Naive thymus-derived CD4-positive, alpha-beta T cell (primary cell): ENCODE data around the gene OR52H1. TPM values are rescaled to one million over a fixed set of nuclear protein-coding genes. Genes with fewer than 3 reads are reported as not detected.

Experiments
- polyA plus RNA-seq, 2 donors: library from polyadenylated mRNA; unstranded; fragments of 300-500 nt; fragmentation: Illumina TruSeq; gene quantifications; one replicate each; pipeline ENCODE4 v1.2.3, GENCODE V29; 2021
- total RNA-seq, 6 experiments: library from RNA in 5 of 6; stranded (reverse) in 5 of 6; gene quantifications; 1 replicate in 5 of 6; 2 replicates in 1 of 6; pipeline ENCODE4 v1.2.3 and lab custom pipeline; 2021 to 2026

The OR52H1 gene
- total and polyA plus RNA-seq, 7 experiments from 2014 or later = 0.32 to 0.49 (median 0.48) TPM; not detected in 4

Other genes starting within 250 kb of the OR52H1 start
- not detected for gene OR51B4, start 246.6 kb downstream of the OR52H1 start, total RNA-seq
- not detected for gene OR51B4, start 246.6 kb downstream of the OR52H1 start, polyA plus RNA-seq
- not detected for gene OR51B2, start 224.2 kb downstream of the OR52H1 start, total RNA-seq
- gene OR51B2, start 224.2 kb downstream of the OR52H1 start, polyA plus RNA-seq = not detected
- under 1 TPM in 1 of 5 experiments, not detected in 4; 0.48 TPM for gene OR51B5, start 205.0 kb downstream of the OR52H1 start, total RNA-seq
- not detected for gene OR51B5, start 205.0 kb downstream of the OR52H1 start, polyA plus RNA-seq
- not detected for gene OR51B6, start 197.0 kb downstream of the OR52H1 start, total RNA-seq
- gene OR51B6, start 197.0 kb downstream of the OR52H1 start, polyA plus RNA-seq = not detected
- not detected for gene OR51M1, start 164.7 kb downstream of the OR52H1 start, total RNA-seq
- not detected for gene OR51M1, start 164.7 kb downstream of the OR52H1 start, polyA plus RNA-seq
- gene OR51Q1, start 126.4 kb downstream of the OR52H1 start, total RNA-seq = not detected
- not detected for gene OR51Q1, start 126.4 kb downstream of the OR52H1 start, polyA plus RNA-seq
- not detected for gene OR51I1, start 107.0 kb downstream of the OR52H1 start, total RNA-seq
- not detected for gene OR51I1, start 107.0 kb downstream of the OR52H1 start, polyA plus RNA-seq
- gene OR51I2, start 99.2 kb downstream of the OR52H1 start, total RNA-seq = not detected
- not detected for gene OR51I2, start 99.2 kb downstream of the OR52H1 start, polyA plus RNA-seq
- gene OR52D1, start 59.9 kb downstream of the OR52H1 start, total RNA-seq = not detected
- gene OR52D1, start 59.9 kb downstream of the OR52H1 start, polyA plus RNA-seq = not detected
- under 1 TPM in 3 of 5 experiments, not detected in 2; 0.32 to 0.57 (median 0.49) TPM for gene UBQLN3, start 38.6 kb downstream of the OR52H1 start, total RNA-seq
- gene UBQLN3, start 38.6 kb downstream of the OR52H1 start, polyA plus RNA-seq = not detected
- under 1 TPM; 0.53 to 0.73 (median 0.60) TPM for gene UBQLNL, start 31.8 kb downstream of the OR52H1 start, total RNA-seq
- gene UBQLNL, start 31.8 kb downstream of the OR52H1 start, polyA plus RNA-seq = under 1 TPM in 1 of 2 donors, not detected in 1; 0.10 TPM
- gene OR52B6, start 32.3 kb upstream of the OR52H1 start, total RNA-seq = not detected
- not detected for gene OR52B6, start 32.3 kb upstream of the OR52H1 start, polyA plus RNA-seq
- under 1 TPM in 1 of 5 experiments, not detected in 4; 0.36 TPM for gene TRIM6, start 48.1 kb upstream of the OR52H1 start, total RNA-seq
- not detected for gene TRIM6, start 48.1 kb upstream of the OR52H1 start, polyA plus RNA-seq
- 10 to 100 TPM in 4 of 5 experiments, 1 to 10 TPM in 1; 5.8 to 14.2 (median 10.8) TPM for gene TRIM34, start 76.5 kb upstream of the OR52H1 start, total RNA-seq
- 10 to 100 TPM; 10.8 to 12.6 TPM for gene TRIM34, start 76.5 kb upstream of the OR52H1 start, polyA plus RNA-seq
- 10 to 100 TPM; 16.9 to 36.8 (median 26.2) TPM for gene TRIM5, start 136.5 kb upstream of the OR52H1 start, total RNA-seq
- 10 to 100 TPM; 10.3 to 10.5 TPM for gene TRIM5, start 136.5 kb upstream of the OR52H1 start, polyA plus RNA-seq
- 100 to 1,000 TPM; 229 to 340 (median 258) TPM for gene TRIM22, start 141.2 kb upstream of the OR52H1 start, total RNA-seq
- gene TRIM22, start 141.2 kb upstream of the OR52H1 start, polyA plus RNA-seq = 100 to 1,000 TPM; 121 to 184 TPM
- gene OR56B1, start 187.9 kb upstream of the OR52H1 start, total RNA-seq = 1 to 10 TPM in 1 of 5 experiments, under 1 TPM in 4; 0.19 to 1.4 (median 0.71) TPM
- under 1 TPM in 1 of 2 donors, not detected in 1; 0.11 TPM for gene OR56B1, start 187.9 kb upstream of the OR52H1 start, polyA plus RNA-seq
- gene OR52N4, start 205.7 kb upstream of the OR52H1 start, total RNA-seq = 1 to 10 TPM; 1.0 to 2.8 (median 2.4) TPM
- gene OR52N4, start 205.7 kb upstream of the OR52H1 start, polyA plus RNA-seq = under 1 TPM; 0.25 to 0.33 TPM
- gene OR52N5, start 234.8 kb upstream of the OR52H1 start, total RNA-seq = not detected
- not detected for gene OR52N5, start 234.8 kb upstream of the OR52H1 start, polyA plus RNA-seq
- gene OR52N1, start 242.7 kb upstream of the OR52H1 start, total RNA-seq = not detected
- not detected for gene OR52N1, start 242.7 kb upstream of the OR52H1 start, polyA plus RNA-seq